Measurements from ENCODE around the gene INTS7.

The INTS7 gene

GRCh38 chr1:211932933-211933254 is 102.5 kb downstream of the INTS7 start:
- TF ChIP-seq CTCF (IDR thresholded peaks at IDR 0.05; ENCODE audit: low read depth, low read length, missing control alignments) = no peak
- DNase-seq (ENCODE audit: extremely low read depth, low read depth) = no peak
- no peak overlapping the region for H3K4me3 ChIP-seq (replicated peaks; ENCODE audit: low read depth, low read length)

DNA sequence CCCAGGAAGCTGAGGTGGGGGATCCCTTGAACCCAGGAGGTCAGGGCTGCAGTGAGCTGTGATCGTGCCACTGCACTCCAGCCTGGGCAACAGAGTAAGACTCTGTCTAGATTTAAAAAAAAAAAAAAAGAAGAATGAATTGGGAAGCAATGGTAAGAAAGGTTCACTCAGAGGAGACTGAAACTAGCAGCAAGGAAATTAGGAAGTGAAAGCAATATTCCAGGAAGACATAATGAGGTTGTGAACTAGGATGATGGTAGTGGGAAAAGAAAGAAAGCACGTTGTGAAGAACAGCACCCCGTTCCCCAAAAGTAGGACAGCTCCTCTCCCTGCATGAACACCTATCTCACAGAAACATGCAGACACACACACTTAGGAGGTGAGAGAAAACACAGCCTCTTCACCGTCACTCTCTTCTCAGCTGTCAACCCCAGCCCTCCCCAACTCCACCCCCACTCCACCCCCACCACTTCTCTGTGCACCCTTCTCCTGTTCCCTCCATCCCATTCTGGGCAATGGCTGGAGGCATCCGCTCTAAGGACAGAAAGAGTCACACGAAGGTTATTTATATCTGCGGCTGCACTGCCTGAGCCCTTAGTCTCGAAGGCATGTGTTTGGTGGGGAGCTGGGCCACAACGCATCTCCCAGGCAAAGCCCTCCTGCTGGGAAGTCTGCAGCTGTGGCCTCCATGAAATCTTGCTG is 103.0 kb downstream of the INTS7 start:
- no peak overlapping the region for H3K4me3 ChIP-seq (replicated peaks; ENCODE audit: low read depth, low read length)
- DNase-seq (ENCODE audit: extremely low read depth, low read depth) = no peak
- no peak for TF ChIP-seq CTCF (IDR thresholded peaks at IDR 0.05; ENCODE audit: low read depth, low read length, missing control alignments)

GRCh38 chr1:211929683-211930082 is 105.7 kb downstream of the INTS7 start:
- H3K4me3 ChIP-seq (replicated peaks; ENCODE audit: low read depth, low read length) = no peak overlapping the region
- TF ChIP-seq CTCF (IDR thresholded peaks at IDR 0.05; ENCODE audit: low read depth, low read length, missing control alignments) = no peak
- no peak for DNase-seq (ENCODE audit: extremely low read depth, low read depth)

DNA sequence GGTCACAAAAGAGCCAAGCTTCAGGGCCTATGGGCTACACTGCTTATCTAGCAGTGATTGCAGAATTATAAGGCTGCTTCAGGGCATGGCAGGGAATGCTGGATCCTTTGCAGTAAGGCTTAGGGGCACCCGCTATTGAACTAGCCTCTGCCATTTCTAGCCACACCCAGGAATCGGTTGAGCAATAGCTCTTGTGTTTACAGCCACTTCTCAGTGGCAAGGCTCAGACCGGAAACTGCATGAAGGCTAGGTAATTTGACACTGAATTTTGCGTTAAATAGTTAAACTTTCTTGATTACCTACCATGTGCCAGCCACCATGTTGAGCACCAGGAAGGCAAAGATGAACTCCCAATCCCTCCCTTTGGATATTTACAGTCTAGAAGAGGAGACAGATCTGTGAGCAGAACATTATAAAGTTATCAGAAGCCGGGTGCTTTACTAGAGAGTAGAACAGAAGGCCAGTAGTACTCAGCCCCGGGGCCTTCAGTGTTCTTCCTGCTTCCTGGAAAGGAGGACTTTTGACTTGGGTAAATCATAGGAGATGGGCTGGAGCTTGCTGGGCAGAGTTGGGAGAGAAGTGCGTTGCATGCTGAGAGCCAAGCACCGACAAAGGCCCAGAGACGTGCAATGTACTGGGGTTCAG is 106.2 kb downstream of the INTS7 start:
- H3K4me3 ChIP-seq (replicated peaks; ENCODE audit: low read depth, low read length) = no peak overlapping the region
- no peak for DNase-seq (ENCODE audit: extremely low read depth, low read depth)
- TF ChIP-seq CTCF (IDR thresholded peaks at IDR 0.05; ENCODE audit: low read depth, low read length, missing control alignments) = no peak

DNA sequence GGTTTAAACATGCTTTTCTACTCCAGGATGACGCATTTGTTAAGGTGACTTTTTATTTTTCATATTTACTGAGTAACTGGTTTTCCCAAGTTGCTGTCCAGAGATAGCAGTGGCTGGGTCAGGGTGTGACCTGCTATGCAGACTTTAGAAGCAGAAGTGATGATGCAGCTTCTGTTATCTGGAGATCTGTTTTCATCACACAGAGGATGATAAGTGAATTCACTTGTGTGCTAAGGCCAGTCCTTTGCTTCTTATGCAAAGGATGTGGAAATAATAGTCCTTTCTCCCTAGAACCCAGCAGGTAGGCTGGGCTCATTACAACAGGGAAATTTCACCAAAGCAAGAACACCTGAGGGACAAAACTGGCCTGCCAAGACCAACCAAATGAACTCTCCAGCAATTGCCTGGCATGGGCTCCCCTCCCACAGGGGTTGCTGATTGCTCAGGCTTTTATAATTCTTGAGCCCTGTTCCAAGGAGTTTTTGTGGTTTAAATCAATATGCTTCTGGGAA is 107.0 kb downstream of the INTS7 start:
- DNase-seq (ENCODE audit: extremely low read depth, low read depth) = no peak
- no peak for TF ChIP-seq CTCF (IDR thresholded peaks at IDR 0.05; ENCODE audit: low read depth, low read length, missing control alignments)
- no peak overlapping the region for H3K4me3 ChIP-seq (replicated peaks; ENCODE audit: low read depth, low read length)

DNA sequence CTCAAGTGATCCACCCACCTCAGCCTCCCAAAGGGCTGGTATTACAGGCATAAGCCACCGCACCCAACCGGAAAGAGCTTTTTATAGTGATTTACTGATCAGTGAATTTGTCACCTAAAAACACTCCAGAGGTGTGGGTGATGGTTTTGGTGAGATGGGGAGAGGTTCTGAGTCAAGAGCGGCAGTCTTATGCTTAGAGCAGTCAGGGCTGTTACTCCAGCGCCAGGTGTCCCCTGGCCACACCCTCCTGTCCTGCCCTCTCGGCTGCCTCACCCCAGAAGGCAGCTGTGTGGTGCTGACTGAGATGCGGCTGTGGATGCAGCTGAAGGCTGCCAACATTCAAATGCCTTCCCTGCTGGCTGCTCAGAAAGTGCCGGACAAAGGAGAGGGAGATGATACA is 110.3 kb downstream of the INTS7 start:
- no peak for TF ChIP-seq CTCF (IDR thresholded peaks at IDR 0.05; ENCODE audit: low read depth, low read length, missing control alignments)
- no peak overlapping the region for H3K4me3 ChIP-seq (replicated peaks; ENCODE audit: low read depth, low read length)
- DNase-seq (ENCODE audit: extremely low read depth, low read depth) = no peak

Measured in HFF-Myc (cell line).